ENCODE measurements around the gene LACTB.
A peak's percentile ranks its signal among the peaks of the same experiment; 100 is the strongest.
"Not testable (repeated sequence)": the region's sequence is repeated elsewhere in the genome, so short reads cannot be mapped to it uniquely, and the experiment has no call there.

The LACTB gene

GRCh38 chr15:63090887-63091286 lies 30.8 kb upstream of the LACTB start:
- no peak for DNase-seq

- DNase-seq: no peak
Observed at GRCh38 chr15:63091679-63092446, 29.8 kb upstream of the LACTB start.

- DNase-seq: peak; percentile 65
Observed at GRCh38 chr15:63093486-63094205, 28.0 kb upstream of the LACTB start.

- DNase-seq: no peak
Observed at GRCh38 chr15:63094495-63094931, 27.1 kb upstream of the LACTB start.

- DNase-seq: no peak
Observed at GRCh38 chr15:63096178-63096577, 25.5 kb upstream of the LACTB start.

GRCh38 chr15:63098901-63099300 lies 22.8 kb upstream of the LACTB start:
- DNase-seq: not testable (repeated sequence)

GRCh38 chr15:63099581-63099980 lies 22.1 kb upstream of the LACTB start:
- DNase-seq: not testable (repeated sequence)

- DNase-seq: no peak
Observed at GRCh38 chr15:63103416-63103815, 18.2 kb upstream of the LACTB start.

- no peak for DNase-seq
Observed at GRCh38 chr15:63104727-63105126, 16.9 kb upstream of the LACTB start.

GRCh38 chr15:63105354-63105753 lies 16.3 kb upstream of the LACTB start:
- DNase-seq: not testable (repeated sequence)

GRCh38 chr15:63107895-63108546 lies 13.6 kb upstream of the LACTB start:
- DNase-seq: no peak

- no peak for DNase-seq
Observed at GRCh38 chr15:63109498-63109897, 12.2 kb upstream of the LACTB start.

- no peak for DNase-seq
Observed at GRCh38 chr15:63109920-63110319, 11.7 kb upstream of the LACTB start.

GRCh38 chr15:63110428-63111026 lies 11.1 kb upstream of the LACTB start:
- no peak for DNase-seq

- DNase-seq: no peak
Observed at GRCh38 chr15:63111481-63111880, 10.2 kb upstream of the LACTB start.

- DNase-seq: no peak
Observed at GRCh38 chr15:63112871-63113270, 8.8 kb upstream of the LACTB start.

GRCh38 chr15:63114465-63114864 lies 7.2 kb upstream of the LACTB start:
- no peak for DNase-seq

GRCh38 chr15:63118854-63119253 lies 2.8 kb upstream of the LACTB start:
- no peak for DNase-seq

GRCh38 chr15:63122002-63122875 lies 578 bp downstream of the LACTB start:
- DNase-seq: peak; percentile 17

GRCh38 chr15:63124506-63124905 lies 2.8 kb downstream of the LACTB start:
- DNase-seq: no peak

GRCh38 chr15:63126726-63127125 lies 5.1 kb downstream of the LACTB start:
- no peak for DNase-seq

- DNase-seq: no peak
Observed at GRCh38 chr15:63133786-63134185, 12.1 kb downstream of the LACTB start.

Data from DMS79 treated with DMSO at 0.1 percent for 48 hours (cell line).